ENCODE measurements around the gene GPD1. TPM values are rescaled to one million over a fixed set of nuclear protein-coding genes. Genes with fewer than 3 reads are reported as not detected.

Gene GPD1
- total and polyA plus RNA-seq, 10 of the 15 experiments (the other 5 are each of a cell fraction or from before 2014, with no cell fraction given) = 0.04 to 0.61 (median 0.26) TPM; not detected in 1

DNA sequence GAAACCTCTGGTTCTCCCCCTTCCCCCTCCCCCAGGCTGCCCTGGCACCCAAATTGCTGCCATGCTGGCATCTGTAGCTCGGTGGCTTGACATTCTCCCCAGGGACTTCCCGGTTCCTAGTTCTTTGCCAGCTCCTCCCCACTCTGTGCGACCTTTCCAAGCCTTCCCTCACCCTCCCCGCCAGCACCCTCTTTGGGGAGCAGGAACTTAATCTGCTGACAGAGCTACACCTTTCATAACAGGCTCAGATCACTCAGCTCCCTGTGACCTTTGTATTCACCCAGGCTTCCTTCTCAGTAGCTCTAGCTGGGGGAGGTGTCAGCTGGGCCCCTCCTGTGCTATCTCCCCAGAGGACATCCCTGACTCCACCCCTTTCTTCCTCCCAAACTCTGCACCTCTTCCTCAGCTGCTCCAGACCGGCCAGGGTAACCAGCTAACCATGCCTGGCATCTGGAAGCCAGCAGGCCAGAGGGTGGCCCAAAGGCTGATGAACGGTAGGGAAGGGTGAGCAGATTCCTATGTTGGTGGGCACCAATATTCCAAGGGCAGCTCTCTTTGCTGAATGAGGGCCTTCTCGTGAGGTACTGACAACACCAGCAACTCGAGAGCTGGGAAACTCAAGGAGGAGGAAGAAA is 6.4 kb downstream of the GPD1 start:
- ChIA-PET RAD21 (ENCODE audit: unreplicated experiment) (interaction anchor here (0.6 to 5.1 kb wide), 19 partner anchors 10 to 343 kb away, joined by 3 to 66 read pairs (median 5); partner anchors contain the start of genes CERS5 and SMARCD1), SMC1A (ENCODE audit: uncharacterized antibody, unreplicated experiment) (interaction anchor here (0.8 to 4.8 kb wide), 26 partner anchors 8 to 357 kb away, joined by 3 to 36 read pairs (median 7); partner anchors contain the start of genes CERS5 and SMARCD1), POLR2A (interaction anchor here (0.6 to 5.0 kb wide), 13 partner anchors 12 to 689 kb away, joined by 3 to 72 read pairs (median 8); partner anchors contain the start of genes CERS5, SMARCD1 and TMBIM6), CTCF (interaction anchor here (0.7 to 13.0 kb wide), 36 partner anchors 8 to 785 kb away, joined by 3 to 257 read pairs (median 10); partner anchors contain the start of genes CERS5, GPD1, RACGAP1 and SMARCD1)
- Histone ChIP-seq H3K9me3 (replicated peaks; ENCODE audit: control insufficient read depth, insufficient read depth, low read length) (no peaks in the 10 kb centered on the region), H3K4me3 (peak overlapping the region; percentile 73), H3K79me2 (ENCODE audit: control insufficient read depth, insufficient read depth, low read length) (peaks cover 25% of the 10 kb centered on the region), H2AFZ (ENCODE audit: control insufficient read depth, low read depth, low read length) (peak overlapping the region; percentile 78), H3K4me2 (ENCODE audit: control insufficient read depth, insufficient read depth) (peak overlapping the region; percentile 99), H3K9ac (ENCODE audit: control insufficient read depth, insufficient read depth, low read length) (peak overlapping the region; percentile 69), H3K36me3 (ENCODE audit: control insufficient read depth in 2 of 2, insufficient read depth in 2 of 2, low read length in 1 of 2) (no peaks in the 10 kb centered on the region; a peak in 1 of 4 replicates), H3K4me1 (ENCODE audit: control insufficient read depth, insufficient read depth, low read length) (peaks cover 21% of the 10 kb centered on the region), H3K27me3 (replicated peaks in 1 of 2; ENCODE audit: control insufficient read depth in 2 of 2, insufficient read depth in 2 of 2, low read length in 1 of 2) (no peaks in the 10 kb centered on the region), H4K20me1 (ENCODE audit: control insufficient read depth, insufficient read depth) (no peaks in the 10 kb centered on the region), H3K27ac (ENCODE audit: control insufficient read depth, insufficient read depth) (peak overlapping the region; percentile 85)
- ATAC-seq (peak; percentile 49), FAIRE-seq (peak; percentile 54), DNase-seq (ENCODE audit: low read depth, low spot score) (peak; percentile 50)
- no TSS peak for BruUV-seq (replicated peaks)
- intact Hi-C loops (cut with micrococcal nuclease; ENCODE audit: unreplicated experiment) (no loop called here), in situ Hi-C loops (cut with MboI) (no loop called here)
- 9% methylated on average over 8 of the region's 8 CpGs for WGBS (ENCODE audit: insufficient coverage, insufficient replicate concordance, low lambda C conversion rate, missing lambda C conversion rate)
- TF ChIP-seq MLLT1 (IDR thresholded peaks at IDR 0.05) = no peak
- peak; percentile 58; the same call in 1 of the 2 replicates for TF ChIP-seq IKZF1 (conservative IDR thresholded peaks at IDR 0.05)
- TF ChIP-seq TBL1XR1 (IDR thresholded peaks at IDR 0.05; ENCODE audit: low read depth, low read length) = no peak
- no peak for TF ChIP-seq MYB (IDR thresholded peaks at IDR 0.05; ENCODE audit: borderline replicate concordance, low read depth, low read length)
- TF ChIP-seq, protein P1, sequence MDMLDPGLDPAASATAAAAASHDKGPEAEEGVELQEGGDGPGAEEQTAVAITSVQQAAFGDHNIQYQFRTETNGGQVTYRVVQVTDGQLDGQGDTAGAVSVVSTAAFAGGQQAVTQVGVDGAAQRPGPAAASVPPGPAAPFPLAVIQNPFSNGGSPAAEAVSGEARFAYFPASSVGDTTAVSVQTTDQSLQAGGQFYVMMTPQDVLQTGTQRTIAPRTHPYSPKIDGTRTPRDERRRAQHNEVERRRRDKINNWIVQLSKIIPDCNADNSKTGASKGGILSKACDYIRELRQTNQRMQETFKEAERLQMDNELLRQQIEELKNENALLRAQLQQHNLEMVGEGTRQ (IDR thresholded peaks at IDR 0.05; ENCODE audit: borderline replicate concordance, low read depth, low read length) = no peak
- no peak for TF ChIP-seq ATF2 (IDR thresholded peaks at IDR 0.05; ENCODE audit: low read length)
- peak; percentile 15 to 47; a peak in 2 of 4 replicates for TF ChIP-seq IKZF2 (IDR thresholded peaks at IDR 0.05)
- TF ChIP-seq, protein P2, sequence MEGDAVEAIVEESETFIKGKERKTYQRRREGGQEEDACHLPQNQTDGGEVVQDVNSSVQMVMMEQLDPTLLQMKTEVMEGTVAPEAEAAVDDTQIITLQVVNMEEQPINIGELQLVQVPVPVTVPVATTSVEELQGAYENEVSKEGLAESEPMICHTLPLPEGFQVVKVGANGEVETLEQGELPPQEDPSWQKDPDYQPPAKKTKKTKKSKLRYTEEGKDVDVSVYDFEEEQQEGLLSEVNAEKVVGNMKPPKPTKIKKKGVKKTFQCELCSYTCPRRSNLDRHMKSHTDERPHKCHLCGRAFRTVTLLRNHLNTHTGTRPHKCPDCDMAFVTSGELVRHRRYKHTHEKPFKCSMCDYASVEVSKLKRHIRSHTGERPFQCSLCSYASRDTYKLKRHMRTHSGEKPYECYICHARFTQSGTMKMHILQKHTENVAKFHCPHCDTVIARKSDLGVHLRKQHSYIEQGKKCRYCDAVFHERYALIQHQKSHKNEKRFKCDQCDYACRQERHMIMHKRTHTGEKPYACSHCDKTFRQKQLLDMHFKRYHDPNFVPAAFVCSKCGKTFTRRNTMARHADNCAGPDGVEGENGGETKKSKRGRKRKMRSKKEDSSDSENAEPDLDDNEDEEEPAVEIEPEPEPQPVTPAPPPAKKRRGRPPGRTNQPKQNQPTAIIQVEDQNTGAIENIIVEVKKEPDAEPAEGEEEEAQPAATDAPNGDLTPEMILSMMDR (IDR thresholded peaks at IDR 0.05 in 2 of 3, conservative IDR thresholded peaks at IDR 0.05 in 1 of 3; ENCODE audit: control insufficient read depth in 2 of 3, extremely low read depth in 1 of 3, insufficient read depth in 1 of 3, low read depth in 3 of 3, low read length in 3 of 3) = no peak
- TF ChIP-seq NFXL1 (IDR thresholded peaks at IDR 0.05; ENCODE audit: borderline replicate concordance) = no peak
- no peak for TF ChIP-seq HDAC2 (IDR thresholded peaks at IDR 0.05)
- TF ChIP-seq CUX1 (IDR thresholded peaks at IDR 0.05; ENCODE audit: insufficient replicate concordance, low read depth, low read length) = no peak

Measured in GM12878 (cell line).